GM18907 (cell line): Measurements from ENCODE around the gene AOPEP.

ENCODE experiments used
- ATAC-seq: cut with Tn5 transposase; IDR thresholded peaks from one replicate; pipeline ENCODE4 v1.9.1; 2021; ENCODE audit warnings: mild to moderate bottlenecking, moderate library complexity; ENCODE audit not compliant: unreplicated experiment

The AOPEP gene

GRCh38 chr9:95075700-95076099, 349.2 kb downstream of the AOPEP start:
- ATAC-seq, result no peak

- no peak for ATAC-seq
Measured at GRCh38 chr9:95076696-95077052, 350.2 kb downstream of the AOPEP start.

GRCh38 chr9:95077053-95077765, 350.7 kb downstream of the AOPEP start:
- no peak for ATAC-seq

GRCh38 chr9:95077766-95078370, 351.4 kb downstream of the AOPEP start:
- ATAC-seq, result no peak

- no peak for ATAC-seq
Measured at GRCh38 chr9:95078511-95078910, 352.0 kb downstream of the AOPEP start.

GRCh38 chr9:95078939-95079338, 352.4 kb downstream of the AOPEP start:
- ATAC-seq, result no peak

GRCh38 chr9:95079461-95079860, 353.0 kb downstream of the AOPEP start:
- ATAC-seq, result no peak

GRCh38 chr9:95080961-95081647, 354.6 kb downstream of the AOPEP start:
- ATAC-seq, result no peak

GRCh38 chr9:95081998-95082397, 355.5 kb downstream of the AOPEP start:
- ATAC-seq, result no peak

GRCh38 chr9:95082401-95083084, 356.0 kb downstream of the AOPEP start:
- ATAC-seq, result no peak

- no peak for ATAC-seq
Measured at GRCh38 chr9:95083086-95083768, 356.7 kb downstream of the AOPEP start.

GRCh38 chr9:95084254-95084934, 357.9 kb downstream of the AOPEP start:
- no peak for ATAC-seq

GRCh38 chr9:95085036-95085770, 358.7 kb downstream of the AOPEP start:
- ATAC-seq, result no peak

GRCh38 chr9:95085861-95086563, 359.5 kb downstream of the AOPEP start:
- no peak for ATAC-seq

GRCh38 chr9:95086564-95086955, 360.1 kb downstream of the AOPEP start:
- ATAC-seq, result no peak

GRCh38 chr9:95087659-95088242, 361.3 kb downstream of the AOPEP start:
- no peak for ATAC-seq

- ATAC-seq, result no peak
Measured at GRCh38 chr9:95088421-95089161, 362.1 kb downstream of the AOPEP start.
